GM23338 (cell line): ENCODE results near the gene SCN2B. TPM values are rescaled to one million over a fixed set of nuclear protein-coding genes. Genes with fewer than 3 reads are reported as not detected.

Experiments used
- ATAC-seq: fragments of 200-7000 bp; cut with Tn5 transposase; 3 replicates; pipeline ENCODE4 v1.9.1; 2020
- DNase-seq: peaks from one replicate; pipeline ENCODE4 v3.0.0-alpha.2; 2015; ENCODE audit warnings: low spot score
- H2AFZ ChIP-seq: fragments of 200-600 bp; sonication (generic); 2 replicates; pipeline ENCODE4 v1.8.0; 2016; ENCODE audit warnings: antibody characterized with exemption, mild to moderate bottlenecking, moderate library complexity
- H3F3A ChIP-seq: fragments of 200-600 bp; sonication (generic); replicated peaks from 2 replicates; pipeline ENCODE4 v1.8.0; 2017; ENCODE audit warnings: antibody characterized with exemption, mixed run types, low read depth
- H3K27ac ChIP-seq: fragments of 200-600 bp; sonication (generic); 2 replicates; pipeline ENCODE4 v1.6.1; 2016; ENCODE audit warnings: low read depth
- H3K27me3 ChIP-seq: fragments of 200-600 bp; sonication (generic); 2 replicates; pipeline ENCODE4 v1.8.0; 2016; ENCODE audit warnings: mild to moderate bottlenecking, mixed run types, moderate library complexity; ENCODE audit not compliant: insufficient read depth
- H3K36me3 ChIP-seq: fragments of 200-600 bp; sonication (generic); 2 replicates; pipeline ENCODE4 v1.8.0; 2016; ENCODE audit warnings: mild to moderate bottlenecking; ENCODE audit not compliant: insufficient read depth
- H3K4me1 ChIP-seq: fragments of 200-600 bp; sonication (generic); 2 replicates; pipeline ENCODE4 v1.8.0; 2016; ENCODE audit warnings: mild to moderate bottlenecking, moderate library complexity; ENCODE audit not compliant: insufficient read depth
- H3K4me2 ChIP-seq: fragments of 200-600 bp; sonication (generic); 2 replicates; pipeline ENCODE4 v1.7.1; 2017; ENCODE audit warnings: mixed run types
- H3K4me3 ChIP-seq: fragments of 200-600 bp; sonication (generic); 2 replicates; pipeline ENCODE4 v1.6.1; 2016; ENCODE audit warnings: mixed run types
- H3K79me2 ChIP-seq: fragments of 200-600 bp; sonication (generic); replicated peaks from 2 replicates; pipeline ENCODE4 v1.8.0; 2017; ENCODE audit warnings: mild to moderate bottlenecking; ENCODE audit not compliant: insufficient read depth
- H3K9me2 ChIP-seq: fragments of 200-600 bp; sonication (generic); 2 replicates; pipeline ENCODE4 v1.8.0; 2017; ENCODE audit not compliant: insufficient read depth
- H4K20me1 ChIP-seq: fragments of 200-600 bp; sonication (generic); replicated peaks from 2 replicates; pipeline ENCODE4 v1.8.0; 2017; ENCODE audit warnings: mild to moderate bottlenecking; ENCODE audit not compliant: insufficient read depth
- H3K27ac Mint-ChIP-seq: 2 replicates; pipeline ENCODE4 v1.8.0; 2020; ENCODE audit warnings: inconsistent platforms, mild to moderate bottlenecking, moderate library complexity, mixed read lengths
- H3K27me3 Mint-ChIP-seq: 3 replicates; pipeline ENCODE4 v1.8.0; 2022; ENCODE audit warnings: low read depth, mild to moderate bottlenecking, moderate library complexity, mixed read lengths, inconsistent platforms; ENCODE audit not compliant: insufficient read depth, poor library complexity
- H3K36me3 Mint-ChIP-seq: 3 replicates; pipeline ENCODE4 v1.8.0; 2021; ENCODE audit warnings: low read depth, mild to moderate bottlenecking, inconsistent platforms, moderate library complexity, mixed read lengths
- H3K4me1 Mint-ChIP-seq: 3 replicates; pipeline ENCODE4 v1.8.0; 2020; ENCODE audit warnings: mild to moderate bottlenecking, inconsistent platforms, mixed read lengths
- H3K4me3 Mint-ChIP-seq: 3 replicates; pipeline ENCODE4 v1.8.0; 2021; ENCODE audit warnings: moderate library complexity, mild to moderate bottlenecking, inconsistent platforms, mixed read lengths
- H3K9me3 Mint-ChIP-seq: 3 replicates; pipeline ENCODE4 v1.8.0; 2020; ENCODE audit warnings: moderate library complexity, mild to moderate bottlenecking, inconsistent platforms, mixed read lengths
- CREB1 ChIP-seq: fragments of 250-450 bp; sonication (Bioruptor Pico); IDR thresholded peaks from 2 replicates; pipeline ENCODE4 v1.5.0; 2020; ENCODE audit warnings: low read depth, mild to moderate bottlenecking, moderate library complexity
- CTCF ChIP-seq, 2 experiments: fragments of 200-600 bp in 1 of 2; sonication (generic) in 1 of 2; conservative IDR thresholded peaks; 2 replicates each; pipeline versions ENCODE4 v1.5.1 to v1.6.1; 2016 to 2017; ENCODE audit warnings: antibody characterized with exemption in 2 of 2, low read depth in 2 of 2, mild to moderate bottlenecking in 2 of 2, moderate library complexity in 1 of 2
- ETS1 ChIP-seq: IDR thresholded peaks from 2 replicates; pipeline ENCODE4 v1.6.1; 2016; ENCODE audit warnings: antibody characterized with exemption
- EZH2 ChIP-seq: fragments of 200-600 bp; sonication (generic); IDR thresholded peaks from one replicate; pipeline ENCODE4 v1.8.0; 2017; ENCODE audit warnings: antibody characterized with exemption, mild to moderate bottlenecking, low read depth; ENCODE audit not compliant: unreplicated experiment
- POLR2AphosphoS5 ChIP-seq: IDR thresholded peaks from 2 replicates; pipeline ENCODE4 v1.6.1; 2016; ENCODE audit warnings: antibody characterized with exemption, low read depth
- REST ChIP-seq: IDR thresholded peaks from one replicate; pipeline ENCODE4 v1.6.1; 2018; ENCODE audit warnings: antibody characterized with exemption; ENCODE audit not compliant: unreplicated experiment
- STAT1 ChIP-seq: IDR thresholded peaks from one replicate; pipeline ENCODE4 v1.6.1; 2016; ENCODE audit warnings: antibody characterized with exemption; ENCODE audit not compliant: unreplicated experiment
- ZNF114 ChIP-seq: fragments of 250-450 bp; sonication (Bioruptor Pico); IDR thresholded peaks from 2 replicates; pipeline ENCODE4 v1.5.0; 2020; ENCODE audit warnings: mild to moderate bottlenecking, moderate library complexity
- ZNF331 ChIP-seq: fragments of 250-450 bp; sonication (Bioruptor Pico); IDR thresholded peaks from 2 replicates; pipeline ENCODE4 v1.5.0; 2020; ENCODE audit warnings: low read depth, mild to moderate bottlenecking, moderate library complexity
- ZNF462 ChIP-seq: fragments of 250-450 bp; sonication (Bioruptor Pico); IDR thresholded peaks from 2 replicates; pipeline ENCODE4 v1.5.0; 2020; ENCODE audit warnings: mild to moderate bottlenecking, moderate library complexity
- polyA plus RNA-seq: library from polyadenylated mRNA; unstranded; fragments of >200 nt; fragmentation: Nextera tagmentation; extraction: Ambion mirVana; gene quantifications from 2 replicates; pipeline ENCODE4 v1.2.1, GENCODE V29; 2016
- total RNA-seq: library from RNA; depleted of rRNA; stranded (reverse); fragments of >200 nt; shearing (Covaris generic); gene quantifications from 2 replicates; pipeline ENCODE4 v1.2.3, GENCODE V29; 2014

Gene SCN2B
- total and polyA plus RNA-seq, 2 experiments from 2014 or later: 0.03 TPM; not detected in 1

- no peaks in the 10 kb centered on the region for H3K79me2 ChIP-seq
- H3K9me2 ChIP-seq: no peaks in the 10 kb centered on the region
- H3K4me3 Mint-ChIP-seq: no peak overlapping the region
- no peak overlapping the region for H3K27ac ChIP-seq
- no peaks in the 10 kb centered on the region; the same call in 1 of the 2 replicates for H4K20me1 ChIP-seq
- H3K27ac Mint-ChIP-seq: no peak overlapping the region
- H3K4me1 ChIP-seq: peaks cover 13% of the 10 kb centered on the region
- no peak for ATAC-seq
- H3K27me3 Mint-ChIP-seq: peaks cover 28% of the 10 kb centered on the region
- H3F3A ChIP-seq: no peaks in the 10 kb centered on the region
- H3K4me1 Mint-ChIP-seq: peaks cover 25% of the 10 kb centered on the region
- DNase-seq: no peak
- H3K36me3 Mint-ChIP-seq: no peaks in the 10 kb centered on the region
- H3K4me3 ChIP-seq: no peak overlapping the region
- H3K27me3 ChIP-seq: peaks cover 63% of the 10 kb centered on the region
- no peaks in the 10 kb centered on the region for H3K36me3 ChIP-seq
- no peaks in the 10 kb centered on the region for H3K9me3 Mint-ChIP-seq
- TF ChIP-seq EZH2 (no peak), ZNF114 (no peak), ZNF331 (no peak)
- no peak overlapping the region for H3K4me2 ChIP-seq
- no peak overlapping the region for H2AFZ ChIP-seq
Measured at GRCh38 chr11:118168751-118169150, 7.7 kb downstream of the SCN2B start.

GRCh38 chr11:118168316-118168715 lies 8.1 kb downstream of the SCN2B start:
- TF ChIP-seq ETS1 (no peak), CTCF (conservative IDR thresholded peaks at IDR 0.05; ENCODE audit: low read depth in 2 of 2) (no peak), POLR2AphosphoS5 (no peak), ZNF462 (CRISPR knock-in tag) (no peak), CREB1 (CRISPR knock-in tag) (no peak), ZNF114 (no peak), ZNF331 (no peak), REST (no peak), STAT1 (no peak)
- Histone ChIP-seq H3K27me3 (peaks cover 58% of the 10 kb centered on the region), H2AFZ (no peak overlapping the region), H3K27ac (no peak overlapping the region), H4K20me1 (no peaks in the 10 kb centered on the region; the same call in 1 of the 2 replicates), H3K4me2 (no peak overlapping the region), H3K36me3 (no peaks in the 10 kb centered on the region), H3K4me1 (peaks cover 13% of the 10 kb centered on the region), H3F3A (no peaks in the 10 kb centered on the region), H3K4me3 (no peak overlapping the region), H3K79me2 (no peaks in the 10 kb centered on the region), H3K9me2 (no peaks in the 10 kb centered on the region)
- H3K36me3 Mint-ChIP-seq: no peaks in the 10 kb centered on the region
- peaks cover 27% of the 10 kb centered on the region for H3K4me1 Mint-ChIP-seq
- DNase-seq (no peak), ATAC-seq (no peak)
- H3K27ac Mint-ChIP-seq: no peak overlapping the region
- no peaks in the 10 kb centered on the region for H3K9me3 Mint-ChIP-seq
- H3K4me3 Mint-ChIP-seq: no peak overlapping the region
- peaks cover 27% of the 10 kb centered on the region for H3K27me3 Mint-ChIP-seq
